Neutrophil (primary cell): Measurements from ENCODE around the gene LRFN2.

Source experiments
- H3K27ac ChIP-seq: fragments of 200-600 bp; sonication (generic); 2 replicates; pipeline ENCODE4 v1.5.1; 2016; ENCODE audit warnings: mild to moderate bottlenecking, moderate library complexity
- H3K27me3 ChIP-seq: fragments of 200-600 bp; sonication (generic); 2 replicates; pipeline ENCODE4 v1.6.0; 2016; ENCODE audit warnings: mild to moderate bottlenecking
- H3K36me3 ChIP-seq: fragments of 200-600 bp; sonication (generic); 2 replicates; pipeline ENCODE4 v1.5.1; 2017
- H3K4me1 ChIP-seq, 2 experiments: fragments of 200-600 bp in 1 of 2; sonication (generic) in 1 of 2; 1 replicate in 1 of 2; 2 replicates in 1 of 2; pipeline versions ENCODE4 v1.5.1 to v1.6.1; 2013 to 2016; ENCODE audit warnings: low read depth in 1 of 2, low read length in 1 of 2, mild to moderate bottlenecking in 1 of 2, moderate library complexity in 1 of 2; ENCODE audit not compliant: control insufficient read depth in 1 of 2, insufficient read depth in 1 of 2
- H3K4me3 ChIP-seq, 2 experiments: fragments of 200-600 bp in 1 of 2; sonication (generic) in 1 of 2; 1 replicate in 1 of 2; 2 replicates in 1 of 2; pipeline ENCODE4 v1.5.1; 2013 to 2016; ENCODE audit warnings: low read depth in 1 of 2, low read length in 1 of 2, mild to moderate bottlenecking in 1 of 2, moderate library complexity in 1 of 2
- H3K9me3 ChIP-seq: fragments of 200-600 bp; sonication (generic); 2 replicates; pipeline ENCODE4 v1.5.1; 2016
- TF ChIP-seq, protein P1 (sequence below): fragments of 200-600 bp; sonication (generic); IDR thresholded peaks from 2 replicates; pipeline ENCODE4 v1.5.1; 2016; ENCODE audit warnings: antibody characterized with exemption

Gene LRFN2

DNA sequence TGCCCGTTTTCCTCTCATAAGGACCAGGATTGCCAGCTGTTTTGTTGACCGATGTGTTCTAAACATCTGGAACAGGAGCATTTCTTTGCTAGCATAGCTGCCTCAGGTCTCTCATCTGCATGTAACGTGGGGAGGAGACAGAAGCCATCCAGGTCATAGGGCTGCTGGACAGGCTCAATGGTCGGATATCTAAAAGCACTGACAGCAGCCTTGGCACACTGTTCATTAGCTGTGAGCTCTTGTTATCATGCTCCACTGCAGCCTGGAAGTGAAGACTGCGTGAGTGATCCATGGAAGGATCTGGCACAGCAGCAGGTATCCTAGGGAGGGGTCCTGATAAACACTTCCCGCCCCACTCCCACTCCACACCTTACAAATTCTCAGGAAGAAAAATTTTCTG lies 175.3 kb downstream of the LRFN2 start:
- TF ChIP-seq, protein P1, sequence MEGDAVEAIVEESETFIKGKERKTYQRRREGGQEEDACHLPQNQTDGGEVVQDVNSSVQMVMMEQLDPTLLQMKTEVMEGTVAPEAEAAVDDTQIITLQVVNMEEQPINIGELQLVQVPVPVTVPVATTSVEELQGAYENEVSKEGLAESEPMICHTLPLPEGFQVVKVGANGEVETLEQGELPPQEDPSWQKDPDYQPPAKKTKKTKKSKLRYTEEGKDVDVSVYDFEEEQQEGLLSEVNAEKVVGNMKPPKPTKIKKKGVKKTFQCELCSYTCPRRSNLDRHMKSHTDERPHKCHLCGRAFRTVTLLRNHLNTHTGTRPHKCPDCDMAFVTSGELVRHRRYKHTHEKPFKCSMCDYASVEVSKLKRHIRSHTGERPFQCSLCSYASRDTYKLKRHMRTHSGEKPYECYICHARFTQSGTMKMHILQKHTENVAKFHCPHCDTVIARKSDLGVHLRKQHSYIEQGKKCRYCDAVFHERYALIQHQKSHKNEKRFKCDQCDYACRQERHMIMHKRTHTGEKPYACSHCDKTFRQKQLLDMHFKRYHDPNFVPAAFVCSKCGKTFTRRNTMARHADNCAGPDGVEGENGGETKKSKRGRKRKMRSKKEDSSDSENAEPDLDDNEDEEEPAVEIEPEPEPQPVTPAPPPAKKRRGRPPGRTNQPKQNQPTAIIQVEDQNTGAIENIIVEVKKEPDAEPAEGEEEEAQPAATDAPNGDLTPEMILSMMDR: no peak
- Histone ChIP-seq H3K36me3 (no peaks in the 10 kb centered on the region), H3K27ac (no peak overlapping the region), H3K9me3 (no peaks in the 10 kb centered on the region), H3K27me3 (no peaks in the 10 kb centered on the region), H3K4me3 (no peak overlapping the region), H3K4me1 (no peaks in the 10 kb centered on the region)

GRCh38 chr6:40410821-40411220 lies 176.3 kb downstream of the LRFN2 start:
- no peak overlapping the region for H3K4me3 ChIP-seq

GRCh38 chr6:40409716-40410397 lies 177.3 kb downstream of the LRFN2 start:
- Histone ChIP-seq H3K4me3 (no peak overlapping the region), H3K27ac (no peak overlapping the region), H3K9me3 (no peaks in the 10 kb centered on the region), H3K27me3 (no peaks in the 10 kb centered on the region), H3K4me1 (no peaks in the 10 kb centered on the region), H3K36me3 (no peaks in the 10 kb centered on the region)
- TF ChIP-seq, protein P1: no peak

More at GRCh38 chr6:40410821-40411220, 176.3 kb downstream of the LRFN2 start:
- Histone ChIP-seq H3K9me3 (no peaks in the 10 kb centered on the region), H3K4me1 (no peaks in the 10 kb centered on the region), H3K36me3 (no peaks in the 10 kb centered on the region), H3K27me3 (no peaks in the 10 kb centered on the region), H3K27ac (no peak overlapping the region)
- TF ChIP-seq, protein P1: no peak

GRCh38 chr6:40408786-40409542 lies 178.2 kb downstream of the LRFN2 start:
- Histone ChIP-seq H3K4me1 (no peaks in the 10 kb centered on the region), H3K9me3 (no peaks in the 10 kb centered on the region), H3K27ac (no peak overlapping the region), H3K36me3 (no peaks in the 10 kb centered on the region), H3K27me3 (no peaks in the 10 kb centered on the region), H3K4me3 (no peak overlapping the region)
- TF ChIP-seq, protein P1: no peak

- H3K36me3 ChIP-seq: no peaks in the 10 kb centered on the region
- no peaks in the 10 kb centered on the region for H3K4me1 ChIP-seq
- no peak overlapping the region for H3K27ac ChIP-seq
- TF ChIP-seq, protein P1: no peak
- no peaks in the 10 kb centered on the region for H3K27me3 ChIP-seq
- H3K4me3 ChIP-seq: no peak overlapping the region
- no peaks in the 10 kb centered on the region for H3K9me3 ChIP-seq
Observed at GRCh38 chr6:40407239-40407638, 179.9 kb downstream of the LRFN2 start.
